ENCODE results near the gene ZNF76. TPM values are rescaled to one million over a fixed set of nuclear protein-coding genes. Genes with fewer than 3 reads are reported as not detected.

Gene ZNF76
- total and polyA plus RNA-seq, 10 of the 15 experiments (the other 5 are each of a cell fraction or from before 2014, with no cell fraction given), result 2.8 to 41.0 (median 24.8) TPM

DNA sequence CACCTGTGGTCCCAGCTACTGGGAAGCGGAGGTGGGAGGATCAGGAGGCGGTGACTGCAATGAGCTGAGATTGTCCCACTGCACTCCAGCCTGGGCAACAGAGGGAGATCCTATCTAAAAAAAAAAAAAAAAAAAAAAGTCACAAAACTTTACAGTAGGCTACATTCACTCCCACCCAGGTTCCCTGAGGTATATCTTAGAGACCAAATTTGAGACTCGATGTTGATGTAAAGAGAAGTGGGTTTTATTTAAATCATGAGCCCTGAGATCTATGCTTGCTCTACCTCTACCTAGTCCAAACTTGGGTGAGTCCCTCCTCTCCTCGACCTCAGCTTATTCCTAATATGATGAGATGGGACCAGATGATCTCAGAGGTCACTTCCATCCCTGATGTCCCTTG, 29.3 kb downstream of the ZNF76 start (continued):
- TF ChIP-seq, protein P1, sequence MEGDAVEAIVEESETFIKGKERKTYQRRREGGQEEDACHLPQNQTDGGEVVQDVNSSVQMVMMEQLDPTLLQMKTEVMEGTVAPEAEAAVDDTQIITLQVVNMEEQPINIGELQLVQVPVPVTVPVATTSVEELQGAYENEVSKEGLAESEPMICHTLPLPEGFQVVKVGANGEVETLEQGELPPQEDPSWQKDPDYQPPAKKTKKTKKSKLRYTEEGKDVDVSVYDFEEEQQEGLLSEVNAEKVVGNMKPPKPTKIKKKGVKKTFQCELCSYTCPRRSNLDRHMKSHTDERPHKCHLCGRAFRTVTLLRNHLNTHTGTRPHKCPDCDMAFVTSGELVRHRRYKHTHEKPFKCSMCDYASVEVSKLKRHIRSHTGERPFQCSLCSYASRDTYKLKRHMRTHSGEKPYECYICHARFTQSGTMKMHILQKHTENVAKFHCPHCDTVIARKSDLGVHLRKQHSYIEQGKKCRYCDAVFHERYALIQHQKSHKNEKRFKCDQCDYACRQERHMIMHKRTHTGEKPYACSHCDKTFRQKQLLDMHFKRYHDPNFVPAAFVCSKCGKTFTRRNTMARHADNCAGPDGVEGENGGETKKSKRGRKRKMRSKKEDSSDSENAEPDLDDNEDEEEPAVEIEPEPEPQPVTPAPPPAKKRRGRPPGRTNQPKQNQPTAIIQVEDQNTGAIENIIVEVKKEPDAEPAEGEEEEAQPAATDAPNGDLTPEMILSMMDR (IDR thresholded peaks at IDR 0.05 in 2 of 3, conservative IDR thresholded peaks at IDR 0.05 in 1 of 3; ENCODE audit: control insufficient read depth in 2 of 3, extremely low read depth in 1 of 3, insufficient read depth in 1 of 3, low read depth in 3 of 3, low read length in 3 of 3), result no peak
- TF ChIP-seq FOS (IDR thresholded peaks at IDR 0.05; ENCODE audit: borderline replicate concordance, extremely low read depth, insufficient read length), result no peak

DNA sequence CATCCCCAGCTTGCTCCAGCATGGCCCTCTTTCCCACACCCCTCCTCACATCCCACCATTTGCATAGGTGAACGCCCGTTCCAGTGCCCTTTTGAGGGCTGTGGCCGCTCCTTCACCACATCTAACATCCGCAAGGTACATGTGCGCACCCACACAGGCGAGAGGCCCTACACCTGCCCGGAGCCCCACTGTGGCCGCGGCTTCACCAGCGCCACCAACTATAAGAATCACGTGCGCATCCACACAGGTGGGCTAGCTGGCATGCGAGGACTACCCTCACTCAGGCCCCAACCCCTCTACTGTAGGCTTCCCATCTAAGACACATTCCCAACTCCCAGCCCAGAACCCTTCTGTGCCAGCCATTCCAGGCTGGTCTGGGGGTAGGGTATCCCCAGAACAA, 32.0 kb downstream of the ZNF76 start:
- Histone ChIP-seq H3K9ac (ENCODE audit: control insufficient read depth, insufficient read depth, low read length) (no peak overlapping the region), H3K9me3 (replicated peaks; ENCODE audit: control insufficient read depth, insufficient read depth, low read length) (no peaks in the 10 kb centered on the region)

More for the DNA sequence above, 32.0 kb downstream of the ZNF76 start:
- SMC1A ChIA-PET (ENCODE audit: uncharacterized antibody, unreplicated experiment), result no interaction called here
- ATAC-seq (no peak), DNase-seq (ENCODE audit: low read depth, low spot score) (no peak), FAIRE-seq (no peak)
- intact Hi-C loops (cut with micrococcal nuclease; ENCODE audit: unreplicated experiment), result loop anchor here (10.0 kb wide), 1 partner anchor 273 kb away; no protein-coding TSS in a partner anchor
- no peak overlapping the region for H3K27ac ChIP-seq (ENCODE audit: control insufficient read depth, insufficient read depth)
- no peak overlapping the region for H2AFZ ChIP-seq (ENCODE audit: control insufficient read depth, low read depth, low read length)
- 99% methylated on average over 13 of the region's 13 CpGs for WGBS (ENCODE audit: insufficient coverage, insufficient replicate concordance, low lambda C conversion rate, missing lambda C conversion rate)
- CTCF ChIA-PET, result no interaction called here
- no peaks in the 10 kb centered on the region for H4K20me1 ChIP-seq (ENCODE audit: control insufficient read depth, insufficient read depth)
- no peaks in the 10 kb centered on the region for H3K27me3 ChIP-seq (replicated peaks in 1 of 2; ENCODE audit: control insufficient read depth in 2 of 2, insufficient read depth in 2 of 2, low read length in 1 of 2)
- RAD21 ChIA-PET (ENCODE audit: unreplicated experiment), result no interaction called here
- POLR2A ChIA-PET, result no interaction called here
- H3K79me2 ChIP-seq (ENCODE audit: control insufficient read depth, insufficient read depth, low read length), result no peaks in the 10 kb centered on the region
- H3K36me3 ChIP-seq (ENCODE audit: control insufficient read depth in 2 of 2, insufficient read depth in 2 of 2, low read length in 1 of 2), result peaks cover 4 to 26% of the 10 kb centered on the region in 2 experiments
- TF ChIP-seq, protein P2, sequence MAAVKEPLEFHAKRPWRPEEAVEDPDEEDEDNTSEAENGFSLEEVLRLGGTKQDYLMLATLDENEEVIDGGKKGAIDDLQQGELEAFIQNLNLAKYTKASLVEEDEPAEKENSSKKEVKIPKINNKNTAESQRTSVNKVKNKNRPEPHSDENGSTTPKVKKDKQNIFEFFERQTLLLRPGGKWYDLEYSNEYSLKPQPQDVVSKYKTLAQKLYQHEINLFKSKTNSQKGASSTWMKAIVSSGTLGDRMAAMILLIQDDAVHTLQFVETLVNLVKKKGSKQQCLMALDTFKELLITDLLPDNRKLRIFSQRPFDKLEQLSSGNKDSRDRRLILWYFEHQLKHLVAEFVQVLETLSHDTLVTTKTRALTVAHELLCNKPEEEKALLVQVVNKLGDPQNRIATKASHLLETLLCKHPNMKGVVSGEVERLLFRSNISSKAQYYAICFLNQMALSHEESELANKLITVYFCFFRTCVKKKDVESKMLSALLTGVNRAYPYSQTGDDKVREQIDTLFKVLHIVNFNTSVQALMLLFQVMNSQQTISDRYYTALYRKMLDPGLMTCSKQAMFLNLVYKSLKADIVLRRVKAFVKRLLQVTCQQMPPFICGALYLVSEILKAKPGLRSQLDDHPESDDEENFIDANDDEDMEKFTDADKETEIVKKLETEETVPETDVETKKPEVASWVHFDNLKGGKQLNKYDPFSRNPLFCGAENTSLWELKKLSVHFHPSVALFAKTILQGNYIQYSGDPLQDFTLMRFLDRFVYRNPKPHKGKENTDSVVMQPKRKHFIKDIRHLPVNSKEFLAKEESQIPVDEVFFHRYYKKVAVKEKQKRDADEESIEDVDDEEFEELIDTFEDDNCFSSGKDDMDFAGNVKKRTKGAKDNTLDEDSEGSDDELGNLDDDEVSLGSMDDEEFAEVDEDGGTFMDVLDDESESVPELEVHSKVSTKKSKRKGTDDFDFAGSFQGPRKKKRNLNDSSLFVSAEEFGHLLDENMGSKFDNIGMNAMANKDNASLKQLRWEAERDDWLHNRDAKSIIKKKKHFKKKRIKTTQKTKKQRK (IDR thresholded peaks at IDR 0.05; ENCODE audit: low read depth, low read length), result no peak
- TF ChIP-seq, protein P3, sequence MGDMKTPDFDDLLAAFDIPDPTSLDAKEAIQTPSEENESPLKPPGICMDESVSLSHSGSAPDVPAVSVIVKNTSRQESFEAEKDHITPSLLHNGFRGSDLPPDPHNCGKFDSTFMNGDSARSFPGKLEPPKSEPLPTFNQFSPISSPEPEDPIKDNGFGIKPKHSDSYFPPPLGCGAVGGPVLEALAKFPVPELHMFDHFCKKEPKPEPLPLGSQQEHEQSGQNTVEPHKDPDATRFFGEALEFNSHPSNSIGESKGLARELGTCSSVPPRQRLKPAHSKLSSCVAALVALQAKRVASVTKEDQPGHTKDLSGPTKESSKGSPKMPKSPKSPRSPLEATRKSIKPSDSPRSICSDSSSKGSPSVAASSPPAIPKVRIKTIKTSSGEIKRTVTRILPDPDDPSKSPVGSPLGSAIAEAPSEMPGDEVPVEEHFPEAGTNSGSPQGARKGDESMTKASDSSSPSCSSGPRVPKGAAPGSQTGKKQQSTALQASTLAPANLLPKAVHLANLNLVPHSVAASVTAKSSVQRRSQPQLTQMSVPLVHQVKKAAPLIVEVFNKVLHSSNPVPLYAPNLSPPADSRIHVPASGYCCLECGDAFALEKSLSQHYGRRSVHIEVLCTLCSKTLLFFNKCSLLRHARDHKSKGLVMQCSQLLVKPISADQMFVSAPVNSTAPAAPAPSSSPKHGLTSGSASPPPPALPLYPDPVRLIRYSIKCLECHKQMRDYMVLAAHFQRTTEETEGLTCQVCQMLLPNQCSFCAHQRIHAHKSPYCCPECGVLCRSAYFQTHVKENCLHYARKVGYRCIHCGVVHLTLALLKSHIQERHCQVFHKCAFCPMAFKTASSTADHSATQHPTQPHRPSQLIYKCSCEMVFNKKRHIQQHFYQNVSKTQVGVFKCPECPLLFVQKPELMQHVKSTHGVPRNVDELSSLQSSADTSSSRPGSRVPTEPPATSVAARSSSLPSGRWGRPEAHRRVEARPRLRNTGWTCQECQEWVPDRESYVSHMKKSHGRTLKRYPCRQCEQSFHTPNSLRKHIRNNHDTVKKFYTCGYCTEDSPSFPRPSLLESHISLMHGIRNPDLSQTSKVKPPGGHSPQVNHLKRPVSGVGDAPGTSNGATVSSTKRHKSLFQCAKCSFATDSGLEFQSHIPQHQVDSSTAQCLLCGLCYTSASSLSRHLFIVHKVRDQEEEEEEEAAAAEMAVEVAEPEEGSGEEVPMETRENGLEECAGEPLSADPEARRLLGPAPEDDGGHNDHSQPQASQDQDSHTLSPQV (IDR thresholded peaks at IDR 0.05), result no peak
- in situ Hi-C loops (cut with MboI), result no loop called here
- H3K4me3 ChIP-seq, result no peak overlapping the region
- no peaks in the 10 kb centered on the region for H3K4me1 ChIP-seq (ENCODE audit: control insufficient read depth, insufficient read depth, low read length)
- H3K4me2 ChIP-seq (ENCODE audit: control insufficient read depth, insufficient read depth), result no peak overlapping the region
- BruUV-seq (replicated peaks), result no TSS peak

Data from GM12878 (cell line).